KOPT-K1 (cell line): ENCODE data around the gene RFX1.

Experiments
- H3K27ac ChIP-seq: fragments of 200-600 bp; sonication (generic); 2 replicates; pipeline ENCODE4 v1.5.1; 2016; ENCODE audit warnings: antibody characterized with exemption, mild to moderate bottlenecking, low read depth, low read length; ENCODE audit not compliant: poor library complexity, severe bottlenecking
- H3K36me3 ChIP-seq: fragments of 200-600 bp; sonication (generic); 2 replicates; pipeline ENCODE4 v1.5.1; 2017; ENCODE audit warnings: antibody characterized with exemption, mild to moderate bottlenecking, low read length, moderate library complexity; ENCODE audit not compliant: insufficient read depth
- H3K9me3 ChIP-seq: fragments of 200-600 bp; sonication (generic); 2 replicates; pipeline ENCODE4 v1.5.1; 2017; ENCODE audit warnings: antibody characterized with exemption, low read length, mild to moderate bottlenecking; ENCODE audit not compliant: insufficient read depth, poor library complexity, severe bottlenecking

The RFX1 gene

DNA sequence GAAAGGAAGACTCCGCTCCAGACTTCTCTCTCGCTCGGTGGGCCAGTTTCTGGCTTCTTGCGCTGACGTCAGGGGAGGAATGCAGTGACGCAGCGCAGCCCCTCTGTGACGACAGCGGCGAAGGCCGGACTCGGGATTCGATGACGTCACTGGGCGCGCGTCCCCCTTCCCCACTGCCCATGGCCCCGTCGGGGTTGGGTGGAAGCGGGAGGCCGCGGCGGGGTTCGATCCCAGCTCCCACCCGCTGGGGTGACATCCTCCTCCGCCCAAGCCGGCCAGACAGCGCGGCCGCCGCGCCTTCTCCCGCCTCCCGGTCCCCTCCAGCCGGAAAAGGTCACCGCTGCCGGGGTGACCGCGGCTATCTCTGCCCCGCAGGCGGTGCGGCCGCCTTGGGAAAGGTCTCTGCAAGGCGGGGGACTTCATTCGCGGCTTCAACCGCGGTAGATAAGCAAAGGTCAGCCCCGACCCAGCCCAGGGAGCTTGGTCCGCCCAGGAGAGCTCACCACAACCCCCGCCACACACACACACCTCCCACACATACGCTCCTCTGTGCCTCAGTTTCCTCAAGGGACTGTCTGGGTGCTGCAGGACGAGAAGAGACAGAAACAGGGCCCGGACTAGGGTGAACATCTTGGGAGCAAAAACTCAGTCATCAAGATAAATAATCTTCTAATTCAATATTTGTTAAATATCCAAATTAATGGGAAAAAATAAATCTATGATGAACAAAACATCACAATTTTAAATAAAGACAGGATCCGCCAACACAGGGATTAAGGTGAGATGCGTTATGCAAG, 844 bp upstream of the RFX1 start:
- no peaks in the 10 kb centered on the region for H3K9me3 ChIP-seq
- H3K36me3 ChIP-seq: no peaks in the 10 kb centered on the region
- H3K27ac ChIP-seq: peak overlapping the region; percentile 90

GRCh38 chr19:14005349-14006084, 603 bp downstream of the RFX1 start:
- no peaks in the 10 kb centered on the region for H3K36me3 ChIP-seq
- no peaks in the 10 kb centered on the region for H3K9me3 ChIP-seq
- H3K27ac ChIP-seq: peak overlapping the region; percentile 90

GRCh38 chr19:14004619-14005348, 1.3 kb downstream of the RFX1 start:
- Histone ChIP-seq H3K36me3 (no peaks in the 10 kb centered on the region), H3K9me3 (no peaks in the 10 kb centered on the region), H3K27ac (peak overlapping the region; percentile 90)

- H3K9me3 ChIP-seq: peaks cover 9% of the 10 kb centered on the region
- H3K27ac ChIP-seq: peak overlapping the region; percentile 90
Measured at GRCh38 chr19:14003251-14004055, 2.7 kb downstream of the RFX1 start.

DNA sequence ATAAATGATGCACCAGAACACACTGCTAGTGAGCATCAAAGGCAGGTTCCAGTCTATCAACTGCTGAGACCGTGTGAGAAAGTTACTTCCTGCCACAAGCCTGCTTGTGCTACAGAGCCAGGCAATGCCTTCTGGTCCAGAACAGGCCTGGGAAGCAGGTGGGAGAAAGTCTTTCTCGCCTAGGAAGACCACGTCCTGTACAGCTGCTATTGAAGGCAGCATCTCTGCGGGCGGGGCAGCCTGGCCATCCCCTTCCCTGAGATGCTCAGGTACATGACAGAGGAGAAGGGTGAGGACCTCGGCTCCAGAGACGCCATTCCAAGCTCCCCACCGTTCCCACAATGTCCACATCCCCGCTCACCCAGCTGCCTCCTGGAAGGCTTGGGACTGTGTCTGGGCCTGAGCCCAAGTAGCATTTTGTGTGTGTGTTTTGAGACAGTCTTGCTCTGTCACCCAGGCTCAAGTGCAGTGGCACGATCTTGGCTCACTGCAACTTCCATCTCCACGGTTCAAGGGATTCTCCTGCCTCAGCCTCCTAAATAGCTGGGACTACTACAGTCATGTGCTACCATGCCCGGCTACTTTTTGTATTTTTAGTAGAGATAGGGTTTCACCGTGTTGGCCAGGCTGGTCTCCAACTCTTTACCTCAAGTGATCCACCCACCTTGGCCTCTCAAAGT, 3.4 kb downstream of the RFX1 start:
- Histone ChIP-seq H3K36me3 (0 out of 2 replicates have a peak, but pooled peaks cover under 1% of the 10 kb centered on the region), H3K9me3 (peaks cover 9% of the 10 kb centered on the region), H3K27ac (peak overlapping the region; percentile 90)

More at GRCh38 chr19:14003251-14004055, 2.7 kb downstream of the RFX1 start:
- no peaks in the 10 kb centered on the region for H3K36me3 ChIP-seq

DNA sequence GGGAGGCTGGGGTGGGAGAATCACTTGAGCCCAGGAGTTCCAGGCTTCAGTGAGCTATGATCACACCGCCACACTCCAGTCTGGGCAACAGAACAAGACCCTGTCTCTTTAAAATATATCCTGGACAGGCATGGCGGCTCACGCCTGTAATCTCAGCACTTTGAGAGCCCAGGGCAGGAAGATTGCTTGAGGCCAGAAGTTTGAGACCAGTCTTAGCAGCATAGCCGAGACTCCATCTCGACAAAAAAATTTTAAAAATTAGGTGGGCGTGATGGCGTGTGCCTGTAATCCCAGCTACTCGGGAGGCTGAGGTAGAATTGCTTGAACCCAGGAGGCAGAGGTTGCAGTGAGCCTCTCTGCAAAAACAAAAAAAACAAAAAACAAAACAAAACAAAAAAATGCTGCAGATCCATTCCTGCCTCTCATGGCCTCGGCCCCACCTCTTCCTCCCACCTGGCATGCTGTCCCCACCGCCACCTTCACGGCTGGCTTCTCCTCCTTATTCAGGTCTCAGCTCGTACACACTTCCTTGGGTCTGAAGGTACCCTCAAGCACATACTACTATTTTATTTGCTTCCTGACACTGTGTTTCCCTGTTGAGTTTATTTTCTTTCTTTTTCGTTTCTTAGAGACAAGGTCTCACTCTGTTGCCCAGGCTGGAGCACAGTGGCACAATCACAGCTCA, 5.3 kb downstream of the RFX1 start:
- H3K27ac ChIP-seq: peak overlapping the region; percentile 90
- peaks cover 9% of the 10 kb centered on the region for H3K9me3 ChIP-seq
- H3K36me3 ChIP-seq: peaks cover 14% of the 10 kb centered on the region; the same call in 1 of the 2 replicates

DNA sequence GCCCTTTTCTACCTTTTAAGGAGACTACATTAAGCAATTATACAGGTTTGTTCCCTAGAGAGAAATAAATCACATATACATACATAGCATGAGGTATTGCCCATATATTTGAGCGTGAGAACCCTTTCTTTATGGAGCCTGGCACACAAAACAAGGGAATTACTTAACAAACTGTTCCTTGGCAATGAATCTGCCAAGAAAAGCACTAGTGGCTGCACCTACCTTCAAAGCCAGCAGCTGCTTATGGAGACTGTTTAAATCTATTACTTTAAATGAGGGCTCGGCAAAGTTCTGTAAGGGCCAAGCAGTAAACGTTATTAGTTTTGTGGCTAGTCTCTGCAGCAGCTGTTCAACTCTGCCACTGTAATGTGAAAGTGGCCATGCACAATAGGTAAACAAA, 7.0 kb downstream of the RFX1 start:
- Histone ChIP-seq H3K9me3 (peaks cover 9% of the 10 kb centered on the region), H3K27ac (no peak overlapping the region), H3K36me3 (peaks cover 22% of the 10 kb centered on the region; the same call in 1 of the 2 replicates)

DNA sequence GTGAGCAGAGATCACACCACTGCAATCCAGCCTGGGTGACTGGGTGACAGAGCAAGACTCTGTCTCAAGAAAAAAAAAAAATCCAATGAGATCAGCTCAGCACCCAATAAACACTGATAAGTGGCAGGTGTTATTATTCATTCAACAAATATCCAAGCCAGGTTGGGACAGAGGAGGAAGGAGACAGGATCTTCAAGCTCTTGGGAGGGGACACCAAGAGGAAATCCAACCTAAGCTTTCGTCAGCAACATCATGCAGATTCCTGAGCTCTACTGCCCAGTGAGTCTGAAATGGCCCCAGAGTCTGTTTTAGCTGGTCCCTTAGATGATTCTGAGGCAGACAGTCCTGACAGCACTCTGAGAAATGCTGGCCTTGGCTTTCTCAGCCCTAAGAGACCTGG, 7.7 kb downstream of the RFX1 start:
- Histone ChIP-seq H3K36me3 (peaks cover 22% of the 10 kb centered on the region; the same call in 1 of the 2 replicates), H3K9me3 (peaks cover 9% of the 10 kb centered on the region), H3K27ac (no peak overlapping the region)

GRCh38 chr19:13997631-13997962, 8.5 kb downstream of the RFX1 start:
- H3K36me3 ChIP-seq: peaks cover 25% of the 10 kb centered on the region; the same call in 1 of the 2 replicates
- peaks cover 9% of the 10 kb centered on the region for H3K9me3 ChIP-seq
- no peak overlapping the region for H3K27ac ChIP-seq

- H3K9me3 ChIP-seq: peaks cover 9% of the 10 kb centered on the region
- no peak overlapping the region for H3K27ac ChIP-seq
- H3K36me3 ChIP-seq: peaks cover 30% of the 10 kb centered on the region; the same call in 1 of the 2 replicates
Measured at GRCh38 chr19:13996928-13997630, 9.0 kb downstream of the RFX1 start.

- H3K9me3 ChIP-seq: peaks cover 9% of the 10 kb centered on the region
- no peak overlapping the region for H3K27ac ChIP-seq
- peaks cover 37% of the 10 kb centered on the region; the same call in 1 of the 2 replicates for H3K36me3 ChIP-seq
Measured at GRCh38 chr19:13995878-13996765, 10.0 kb downstream of the RFX1 start.

- H3K9me3 ChIP-seq: peaks cover 9% of the 10 kb centered on the region
- peaks cover 41% of the 10 kb centered on the region; the same call in 1 of the 2 replicates for H3K36me3 ChIP-seq
- H3K27ac ChIP-seq: no peak overlapping the region
Measured at GRCh38 chr19:13995017-13995728, 10.9 kb downstream of the RFX1 start.
